SK-N-SH (cell line): ENCODE data around the gene SNX24.
"Not testable (repeated sequence)": the region's sequence is repeated elsewhere in the genome, so short reads cannot be mapped to it uniquely, and the experiment has no call there.

Experiments used
- ELF1 ChIP-seq: IDR thresholded peaks from 2 replicates; pipeline ENCODE4 v1.4.0; 2012
- GABPA ChIP-seq: IDR thresholded peaks from 2 replicates; pipeline ENCODE4 v1.4.0; 2012; ENCODE audit warnings: low read depth, mild to moderate bottlenecking
- GATA2 ChIP-seq: sonication (generic); formaldehyde crosslinking; IDR thresholded peaks from 2 replicates; pipeline ENCODE4 v1.5.0; 2020; ENCODE audit warnings: mild to moderate bottlenecking, missing genetic modification reagents
- JUND ChIP-seq: IDR thresholded peaks from 2 replicates; pipeline ENCODE4 v1.4.0; 2012
- POLR2AphosphoS5 ChIP-seq: IDR thresholded peaks from 2 replicates; pipeline ENCODE4 v1.6.1; 2012; ENCODE audit warnings: low read depth, low read length
- YY1 ChIP-seq: IDR thresholded peaks from 2 replicates; pipeline ENCODE4 v1.4.0; 2012; ENCODE audit warnings: low read depth, mild to moderate bottlenecking
- TF ChIP-seq, protein P1 (sequence below): IDR thresholded peaks from 2 replicates; pipeline ENCODE4 v1.6.1; 2012; ENCODE audit warnings: mild to moderate bottlenecking, low read depth, low read length, moderate library complexity
- TF ChIP-seq, protein P2 (sequence below): fragments of 200-600 bp; sonication (generic); IDR thresholded peaks from 2 replicates; pipeline ENCODE4 v1.6.1; 2017; ENCODE audit warnings: antibody characterized with exemption, mild to moderate bottlenecking, moderate library complexity

DNA sequence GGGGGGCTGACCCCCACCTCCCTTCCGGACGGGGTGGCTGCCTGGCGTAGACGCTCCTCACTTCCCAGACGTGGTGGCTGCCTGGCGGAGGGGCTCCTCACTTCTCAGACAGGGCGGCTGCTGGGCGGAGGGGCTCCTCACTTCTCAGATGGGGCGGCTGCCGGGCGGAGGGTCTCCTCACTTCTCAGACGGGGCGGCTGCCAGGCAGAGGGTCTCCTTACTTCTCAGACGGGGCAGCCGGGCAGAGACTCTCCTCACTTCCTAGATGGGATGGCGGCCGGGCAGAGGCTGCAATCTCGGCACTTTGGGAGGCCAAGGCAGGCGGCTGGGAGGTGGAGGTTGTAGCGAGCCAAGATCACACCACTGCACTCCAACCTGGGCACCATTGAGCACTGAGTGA, 68.0 kb downstream of the SNX24 start:
- TF ChIP-seq ELF1; JUND; YY1; POLR2AphosphoS5; GABPA; GATA2 (CRISPR knock-in tag): not testable (repeated sequence)
- TF ChIP-seq, protein P1, sequence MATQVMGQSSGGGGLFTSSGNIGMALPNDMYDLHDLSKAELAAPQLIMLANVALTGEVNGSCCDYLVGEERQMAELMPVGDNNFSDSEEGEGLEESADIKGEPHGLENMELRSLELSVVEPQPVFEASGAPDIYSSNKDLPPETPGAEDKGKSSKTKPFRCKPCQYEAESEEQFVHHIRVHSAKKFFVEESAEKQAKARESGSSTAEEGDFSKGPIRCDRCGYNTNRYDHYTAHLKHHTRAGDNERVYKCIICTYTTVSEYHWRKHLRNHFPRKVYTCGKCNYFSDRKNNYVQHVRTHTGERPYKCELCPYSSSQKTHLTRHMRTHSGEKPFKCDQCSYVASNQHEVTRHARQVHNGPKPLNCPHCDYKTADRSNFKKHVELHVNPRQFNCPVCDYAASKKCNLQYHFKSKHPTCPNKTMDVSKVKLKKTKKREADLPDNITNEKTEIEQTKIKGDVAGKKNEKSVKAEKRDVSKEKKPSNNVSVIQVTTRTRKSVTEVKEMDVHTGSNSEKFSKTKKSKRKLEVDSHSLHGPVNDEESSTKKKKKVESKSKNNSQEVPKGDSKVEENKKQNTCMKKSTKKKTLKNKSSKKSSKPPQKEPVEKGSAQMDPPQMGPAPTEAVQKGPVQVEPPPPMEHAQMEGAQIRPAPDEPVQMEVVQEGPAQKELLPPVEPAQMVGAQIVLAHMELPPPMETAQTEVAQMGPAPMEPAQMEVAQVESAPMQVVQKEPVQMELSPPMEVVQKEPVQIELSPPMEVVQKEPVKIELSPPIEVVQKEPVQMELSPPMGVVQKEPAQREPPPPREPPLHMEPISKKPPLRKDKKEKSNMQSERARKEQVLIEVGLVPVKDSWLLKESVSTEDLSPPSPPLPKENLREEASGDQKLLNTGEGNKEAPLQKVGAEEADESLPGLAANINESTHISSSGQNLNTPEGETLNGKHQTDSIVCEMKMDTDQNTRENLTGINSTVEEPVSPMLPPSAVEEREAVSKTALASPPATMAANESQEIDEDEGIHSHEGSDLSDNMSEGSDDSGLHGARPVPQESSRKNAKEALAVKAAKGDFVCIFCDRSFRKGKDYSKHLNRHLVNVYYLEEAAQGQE = not testable (repeated sequence)
- TF ChIP-seq, protein P2, sequence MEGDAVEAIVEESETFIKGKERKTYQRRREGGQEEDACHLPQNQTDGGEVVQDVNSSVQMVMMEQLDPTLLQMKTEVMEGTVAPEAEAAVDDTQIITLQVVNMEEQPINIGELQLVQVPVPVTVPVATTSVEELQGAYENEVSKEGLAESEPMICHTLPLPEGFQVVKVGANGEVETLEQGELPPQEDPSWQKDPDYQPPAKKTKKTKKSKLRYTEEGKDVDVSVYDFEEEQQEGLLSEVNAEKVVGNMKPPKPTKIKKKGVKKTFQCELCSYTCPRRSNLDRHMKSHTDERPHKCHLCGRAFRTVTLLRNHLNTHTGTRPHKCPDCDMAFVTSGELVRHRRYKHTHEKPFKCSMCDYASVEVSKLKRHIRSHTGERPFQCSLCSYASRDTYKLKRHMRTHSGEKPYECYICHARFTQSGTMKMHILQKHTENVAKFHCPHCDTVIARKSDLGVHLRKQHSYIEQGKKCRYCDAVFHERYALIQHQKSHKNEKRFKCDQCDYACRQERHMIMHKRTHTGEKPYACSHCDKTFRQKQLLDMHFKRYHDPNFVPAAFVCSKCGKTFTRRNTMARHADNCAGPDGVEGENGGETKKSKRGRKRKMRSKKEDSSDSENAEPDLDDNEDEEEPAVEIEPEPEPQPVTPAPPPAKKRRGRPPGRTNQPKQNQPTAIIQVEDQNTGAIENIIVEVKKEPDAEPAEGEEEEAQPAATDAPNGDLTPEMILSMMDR = not testable (repeated sequence)
